ENCODE measurements around the gene STRAP. TPM values are rescaled to one million over a fixed set of nuclear protein-coding genes. Genes with fewer than 3 reads are reported as not detected.
"Not testable (repeated sequence)": the region's sequence is repeated elsewhere in the genome, so short reads cannot be mapped to it uniquely, and the experiment has no call there.

Gene STRAP
- total and polyA plus RNA-seq, 2 of the 8 experiments (the other 6 are each of a cell fraction or from before 2014, with no cell fraction given): 107 to 251 TPM

GRCh38 chr12:15914131-15914530 is 31.9 kb downstream of the STRAP start:
- H3K4ac ChIP-seq (replicated peaks; ENCODE audit: insufficient read length, low read depth, low read length); H3K4me3 ChIP-seq (ENCODE audit: extremely low read depth in 1 of 4, insufficient read depth in 2 of 4, low read depth in 3 of 4, low read length in 4 of 4); H2BK5ac ChIP-seq (ENCODE audit: low read depth, low read length); H3K27me3 ChIP-seq (replicated peaks in 1 of 4; ENCODE audit: control insufficient read depth in 3 of 4, extremely low read depth in 1 of 4, insufficient read depth in 3 of 4, low read length in 3 of 4); H3K9me3 ChIP-seq (ENCODE audit: insufficient read depth in 2 of 2, low read depth in 1 of 2, low read length in 1 of 2); H3K23ac ChIP-seq (ENCODE audit: insufficient read length); H3K56ac ChIP-seq (replicated peaks; ENCODE audit: insufficient read length, low read depth, low read length); H4K20me1 ChIP-seq (replicated peaks in 1 of 2; ENCODE audit: control insufficient read depth in 1 of 2, insufficient read depth in 2 of 2, low read length in 2 of 2); H2BK20ac ChIP-seq (ENCODE audit: low read length); DNase-seq (ENCODE audit: low read depth in 1 of 2, low spot score in 2 of 2); H2BK15ac ChIP-seq (ENCODE audit: low read length); H3K23me2 ChIP-seq (ENCODE audit: low read depth, low read length); H2AFZ ChIP-seq (ENCODE audit: low read length); H3K79me2 ChIP-seq (ENCODE audit: control insufficient read depth in 1 of 2, insufficient read depth in 2 of 2, low read length in 2 of 2); H3K14ac ChIP-seq (ENCODE audit: insufficient read length); H3K36me3 ChIP-seq (ENCODE audit: control insufficient read depth in 2 of 4, insufficient read depth in 4 of 4, low read length in 3 of 4); H2BK120ac ChIP-seq (replicated peaks; ENCODE audit: low read depth, low read length); FAIRE-seq; H3K79me1 ChIP-seq (ENCODE audit: low read depth, low read length); H3K18ac ChIP-seq (ENCODE audit: extremely low read depth, low read length); H3K9ac ChIP-seq (replicated peaks in 1 of 4; ENCODE audit: extremely low read depth in 1 of 4, low read depth in 3 of 4, low read length in 3 of 4); H3K27ac ChIP-seq (ENCODE audit: low read depth, low read length); H3K4me2 ChIP-seq (ENCODE audit: insufficient read depth in 1 of 2, low read depth in 2 of 2, low read length in 2 of 2); H2AK5ac ChIP-seq (ENCODE audit: low read depth, low read length); H3K4me1 ChIP-seq (replicated peaks in 1 of 4; ENCODE audit: control insufficient read depth in 3 of 4, insufficient read depth in 4 of 4, low read length in 3 of 4); H4K8ac ChIP-seq (ENCODE audit: extremely low read depth, insufficient read depth, low read length); CTCF ChIA-PET (ENCODE audit: partially characterized antibody); H2BK12ac ChIP-seq (ENCODE audit: low read depth, low read length); H4K5ac ChIP-seq (ENCODE audit: insufficient read length, low read depth, low read length); H4K91ac ChIP-seq (replicated peaks; ENCODE audit: insufficient read length, low read length): not testable (repeated sequence)
- POLR2A ChIA-PET (ENCODE audit: partially characterized antibody): interaction anchor here (2.0 kb wide), 1 partner anchor 9 kb away, joined by 6 read pairs; no protein-coding TSS in a partner anchor
- WGBS, 2 experiments (ENCODE audit: extremely low coverage in 1 of 2, insufficient coverage in 1 of 2, insufficient read length in 1 of 2, insufficient replicate concordance in 2 of 2, low coverage in 1 of 2, low lambda C conversion rate in 2 of 2, missing lambda C conversion rate in 1 of 2): 93% methylated on average over 5 of the region's 5 CpGs; no CpG with 5 or more reads in 1 of the 2 experiments

Measured in H1 (cell line).